ENCODE data around the gene RNPEPL1. TPM values are rescaled to one million over a fixed set of nuclear protein-coding genes. Genes with fewer than 3 reads are reported as not detected.

The RNPEPL1 gene
- total RNA-seq, 1 experiment from 2014 or later: 28.4 TPM

DNA sequence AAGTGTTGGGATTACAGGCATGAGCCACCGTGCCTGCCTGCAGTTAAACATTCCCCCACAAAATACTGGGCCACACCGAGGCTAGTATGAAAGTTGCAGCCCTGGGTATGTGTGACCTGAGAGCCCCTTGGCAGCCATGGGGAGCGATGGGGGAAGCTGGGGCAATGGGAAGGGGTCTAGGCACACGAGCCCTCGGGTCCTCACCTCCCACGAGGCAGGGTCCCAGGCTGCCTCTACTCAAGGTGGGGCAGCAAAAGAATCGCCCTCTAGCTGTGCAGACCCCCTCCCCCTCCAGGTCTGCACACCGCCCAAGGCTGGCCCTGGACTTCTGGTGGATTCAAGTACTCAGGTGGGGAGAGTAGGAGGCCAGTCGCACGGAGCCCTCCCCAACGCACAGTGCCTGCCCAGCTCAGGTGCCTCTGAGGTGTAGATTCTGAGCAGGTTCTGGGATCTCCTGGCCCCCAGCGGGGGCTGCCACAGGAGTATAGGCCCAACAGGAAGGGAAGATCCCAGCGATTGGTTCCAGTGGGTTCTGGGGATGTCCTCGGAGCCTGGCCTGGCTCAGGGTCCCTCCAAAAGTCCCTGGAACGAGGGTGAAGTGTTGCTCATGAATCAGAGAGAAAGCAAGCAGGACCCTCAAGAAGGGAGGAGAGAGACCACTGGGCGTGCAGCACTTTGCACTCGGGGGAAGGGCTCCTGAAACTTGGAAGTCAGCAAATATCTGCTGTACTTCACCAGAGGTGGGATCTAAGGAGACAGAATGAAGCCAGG is 59.6 kb downstream of the RNPEPL1 start:
- Histone ChIP-seq H3K4me2 (ENCODE audit: low read depth, low read length, poor library complexity, severe bottlenecking) (no peak overlapping the region), H3K36me3 (ENCODE audit: insufficient read depth, low read length) (no peaks in the 10 kb centered on the region), H3K9me2 (replicated peaks; ENCODE audit: insufficient read depth, low read length) (no peaks in the 10 kb centered on the region), H3K9ac (ENCODE audit: low read length) (no peak overlapping the region), H3K9me3 (ENCODE audit: low read length) (no peaks in the 10 kb centered on the region), H4K20me1 (ENCODE audit: insufficient read depth, low read depth, low read length) (no peaks in the 10 kb centered on the region), H3K4me1 (ENCODE audit: low read length) (peaks cover 3% of the 10 kb centered on the region; the same call in 1 of the 2 replicates), H3K27me3 (ENCODE audit: low read length) (no peaks in the 10 kb centered on the region), H2AFZ (ENCODE audit: low read length) (no peak overlapping the region), H3K27ac (ENCODE audit: low read length) (no peak overlapping the region), H3K79me2 (ENCODE audit: low read length) (no peaks in the 10 kb centered on the region), H3K4me3 (ENCODE audit: low read length) (no peak overlapping the region)
- DNase-seq: no peak

DNA sequence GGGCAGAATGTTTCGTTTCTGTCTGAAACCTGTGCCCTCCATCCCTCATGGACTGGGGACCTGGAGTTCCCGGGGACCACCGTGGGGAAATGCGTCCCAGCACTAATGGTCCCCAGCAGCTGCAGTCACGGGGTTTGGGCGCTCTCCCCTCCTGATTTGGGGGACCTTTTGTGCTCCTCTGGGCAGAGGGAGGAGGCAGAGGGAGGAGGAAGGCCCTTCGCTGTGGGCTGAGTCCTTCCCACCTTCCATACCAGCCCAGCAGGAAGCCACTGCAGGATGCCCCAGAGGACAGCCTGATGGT is 60.2 kb downstream of the RNPEPL1 start:
- Histone ChIP-seq H3K9me2 (replicated peaks; ENCODE audit: insufficient read depth, low read length) (no peaks in the 10 kb centered on the region), H3K4me2 (ENCODE audit: low read depth, low read length, poor library complexity, severe bottlenecking) (no peak overlapping the region), H3K27ac (ENCODE audit: low read length) (no peak overlapping the region), H3K9ac (ENCODE audit: low read length) (no peak overlapping the region), H3K36me3 (ENCODE audit: insufficient read depth, low read length) (no peaks in the 10 kb centered on the region), H3K4me1 (ENCODE audit: low read length) (peaks cover 3% of the 10 kb centered on the region; the same call in 1 of the 2 replicates), H2AFZ (ENCODE audit: low read length) (no peak overlapping the region), H4K20me1 (ENCODE audit: insufficient read depth, low read depth, low read length) (no peaks in the 10 kb centered on the region), H3K4me3 (ENCODE audit: low read length) (no peak overlapping the region), H3K9me3 (ENCODE audit: low read length) (no peaks in the 10 kb centered on the region), H3K27me3 (ENCODE audit: low read length) (no peaks in the 10 kb centered on the region), H3K79me2 (ENCODE audit: low read length) (no peaks in the 10 kb centered on the region)
- no peak for DNase-seq

DNA sequence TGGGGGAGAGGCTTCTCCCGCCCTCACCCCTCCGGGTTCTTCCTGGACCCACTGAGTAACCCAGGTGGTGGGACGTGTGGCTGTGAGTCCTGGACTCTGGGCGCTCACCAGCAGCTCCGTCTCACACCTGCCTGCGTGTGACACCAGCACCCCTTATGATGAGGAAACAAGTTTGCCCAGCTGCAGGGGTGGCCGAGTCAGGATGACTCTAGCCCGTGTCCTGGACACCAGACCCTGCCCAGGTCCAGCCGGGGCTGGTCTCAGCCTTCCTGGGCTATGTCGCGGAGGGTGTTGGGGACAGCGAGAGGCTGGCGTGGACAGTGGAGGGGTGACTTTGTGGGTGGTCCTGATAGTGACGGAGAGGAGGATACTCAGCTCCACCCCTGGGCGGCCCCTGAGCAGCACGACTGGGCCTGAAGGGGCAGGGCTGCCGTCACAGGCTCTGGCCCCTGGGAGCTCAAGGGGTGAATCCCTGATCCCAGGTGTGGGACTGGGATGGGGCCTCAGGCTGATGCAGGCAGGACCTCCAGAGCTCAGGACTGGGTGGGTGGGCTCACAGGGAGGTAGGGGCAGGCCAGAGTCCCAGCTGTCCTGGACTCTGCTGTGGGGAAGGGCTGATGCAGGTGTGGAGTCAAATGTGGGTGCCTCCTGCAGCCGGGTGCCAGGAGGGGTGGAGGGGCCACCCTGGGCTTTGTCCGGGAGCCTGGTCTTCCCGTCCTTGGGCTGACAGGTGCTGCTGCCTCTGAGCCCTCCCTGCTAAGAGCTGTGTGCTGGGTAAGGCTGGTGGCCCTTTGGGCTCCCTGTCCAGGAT is 60.7 kb downstream of the RNPEPL1 start:
- no peaks in the 10 kb centered on the region for H3K9me3 ChIP-seq (ENCODE audit: low read length)
- no peaks in the 10 kb centered on the region for H3K79me2 ChIP-seq (ENCODE audit: low read length)
- H3K27me3 ChIP-seq (ENCODE audit: low read length): no peaks in the 10 kb centered on the region
- H3K4me3 ChIP-seq (ENCODE audit: low read length): no peak overlapping the region
- H3K4me1 ChIP-seq (ENCODE audit: low read length): peaks cover 3% of the 10 kb centered on the region; the same call in 1 of the 2 replicates
- no peaks in the 10 kb centered on the region for H3K9me2 ChIP-seq (replicated peaks; ENCODE audit: insufficient read depth, low read length)
- no peak overlapping the region for H3K27ac ChIP-seq (ENCODE audit: low read length)
- H3K36me3 ChIP-seq (ENCODE audit: insufficient read depth, low read length): no peaks in the 10 kb centered on the region
- H4K20me1 ChIP-seq (ENCODE audit: insufficient read depth, low read depth, low read length): no peaks in the 10 kb centered on the region
- no peak overlapping the region for H2AFZ ChIP-seq (ENCODE audit: low read length)
- no peak overlapping the region for H3K9ac ChIP-seq (ENCODE audit: low read length)
- no peak overlapping the region for H3K4me2 ChIP-seq (ENCODE audit: low read depth, low read length, poor library complexity, severe bottlenecking)
- no peak for DNase-seq

DNA sequence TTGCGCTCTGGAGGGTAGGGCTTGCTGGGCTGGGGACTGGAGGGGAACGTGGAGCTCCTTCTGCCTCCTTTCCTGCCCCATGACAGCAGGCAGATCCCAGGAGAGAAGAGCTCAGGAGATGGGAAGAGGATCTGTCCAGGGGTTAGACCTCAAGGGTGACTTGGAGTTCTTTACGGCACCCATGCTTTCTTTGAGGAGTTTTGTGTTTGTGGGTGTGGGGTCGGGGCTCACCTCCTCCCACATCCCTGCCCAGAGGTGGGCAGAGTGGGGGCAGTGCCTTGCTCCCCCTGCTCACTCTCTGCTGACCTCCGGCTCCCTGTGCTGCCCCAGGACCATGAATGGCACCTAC is 61.3 kb downstream of the RNPEPL1 start:
- H3K9me3 ChIP-seq (ENCODE audit: low read length): no peaks in the 10 kb centered on the region
- no peaks in the 10 kb centered on the region for H3K79me2 ChIP-seq (ENCODE audit: low read length)
- no peaks in the 10 kb centered on the region for H3K9me2 ChIP-seq (replicated peaks; ENCODE audit: insufficient read depth, low read length)
- H3K27me3 ChIP-seq (ENCODE audit: low read length): no peaks in the 10 kb centered on the region
- H3K4me2 ChIP-seq (ENCODE audit: low read depth, low read length, poor library complexity, severe bottlenecking): no peak overlapping the region
- H3K4me3 ChIP-seq (ENCODE audit: low read length): no peak overlapping the region
- no peak overlapping the region for H2AFZ ChIP-seq (ENCODE audit: low read length)
- no peak for DNase-seq
- H3K9ac ChIP-seq (ENCODE audit: low read length): no peak overlapping the region
- H3K36me3 ChIP-seq (ENCODE audit: insufficient read depth, low read length): no peaks in the 10 kb centered on the region
- H3K27ac ChIP-seq (ENCODE audit: low read length): no peak overlapping the region
- H3K4me1 ChIP-seq (ENCODE audit: low read length): peaks cover 3% of the 10 kb centered on the region; the same call in 1 of the 2 replicates
- no peaks in the 10 kb centered on the region for H4K20me1 ChIP-seq (ENCODE audit: insufficient read depth, low read depth, low read length)

DNA sequence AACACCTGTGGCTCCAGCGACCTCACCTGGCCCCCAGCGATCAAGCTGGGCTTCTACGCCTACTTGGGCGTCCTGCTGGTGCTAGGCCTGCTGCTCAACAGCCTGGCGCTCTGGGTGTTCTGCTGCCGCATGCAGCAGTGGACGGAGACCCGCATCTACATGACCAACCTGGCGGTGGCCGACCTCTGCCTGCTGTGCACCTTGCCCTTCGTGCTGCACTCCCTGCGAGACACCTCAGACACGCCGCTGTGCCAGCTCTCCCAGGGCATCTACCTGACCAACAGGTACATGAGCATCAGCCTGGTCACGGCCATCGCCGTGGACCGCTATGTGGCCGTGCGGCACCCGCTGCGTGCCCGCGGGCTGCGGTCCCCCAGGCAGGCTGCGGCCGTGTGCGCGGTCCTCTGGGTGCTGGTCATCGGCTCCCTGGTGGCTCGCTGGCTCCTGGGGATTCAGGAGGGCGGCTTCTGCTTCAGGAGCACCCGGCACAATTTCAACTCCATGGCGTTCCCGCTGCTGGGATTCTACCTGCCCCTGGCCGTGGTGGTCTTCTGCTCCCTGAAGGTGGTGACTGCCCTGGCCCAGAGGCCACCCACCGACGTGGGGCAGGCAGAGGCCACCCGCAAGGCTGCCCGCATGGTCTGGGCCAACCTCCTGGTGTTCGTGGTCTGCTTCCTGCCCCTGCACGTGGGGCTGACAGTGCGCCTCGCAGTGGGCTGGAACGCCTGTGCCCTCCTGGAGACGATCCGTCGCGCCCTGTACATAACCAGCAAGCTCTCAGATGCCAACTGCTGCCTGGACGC is 61.9 kb downstream of the RNPEPL1 start:
- Histone ChIP-seq H4K20me1 (ENCODE audit: insufficient read depth, low read depth, low read length) (no peaks in the 10 kb centered on the region), H2AFZ (ENCODE audit: low read length) (no peak overlapping the region), H3K4me3 (ENCODE audit: low read length) (no peak overlapping the region), H3K9me3 (ENCODE audit: low read length) (no peaks in the 10 kb centered on the region), H3K4me1 (ENCODE audit: low read length) (peaks cover under 1% of the 10 kb centered on the region; the same call in 1 of the 2 replicates), H3K4me2 (ENCODE audit: low read depth, low read length, poor library complexity, severe bottlenecking) (no peak overlapping the region), H3K36me3 (ENCODE audit: insufficient read depth, low read length) (no peaks in the 10 kb centered on the region), H3K9ac (ENCODE audit: low read length) (no peak overlapping the region), H3K79me2 (ENCODE audit: low read length) (no peaks in the 10 kb centered on the region), H3K9me2 (replicated peaks; ENCODE audit: insufficient read depth, low read length) (no peaks in the 10 kb centered on the region), H3K27ac (ENCODE audit: low read length) (no peak overlapping the region), H3K27me3 (ENCODE audit: low read length) (no peaks in the 10 kb centered on the region)
- DNase-seq: no peak

Other genes with a start within 250 kb of the RNPEPL1 start
- gene GPC1, start 132.8 kb upstream of the RNPEPL1 start, total RNA-seq (2014; rRNA removed; shearing (Covaris generic); ENCODE audit: low replicate concordance): 0.60 and 0.87 TPM in 2 replicates
- 25.7 and 30.8 TPM in 2 replicates for gene ANKMY1, start 10.5 kb upstream of the RNPEPL1 start, total RNA-seq (2014; rRNA removed; shearing (Covaris generic); ENCODE audit: low replicate concordance)
- 8.1 and 9.3 TPM in 2 replicates for gene DUSP28, start 8.1 kb upstream of the RNPEPL1 start, total RNA-seq (2014; rRNA removed; shearing (Covaris generic); ENCODE audit: low replicate concordance)
- 22.9 and 44.0 TPM in 2 replicates for gene CAPN10, start 18.2 kb downstream of the RNPEPL1 start, total RNA-seq (2014; rRNA removed; shearing (Covaris generic); ENCODE audit: low replicate concordance)
- gene GPR35, start 57.0 kb downstream of the RNPEPL1 start, total RNA-seq (2014; rRNA removed; shearing (Covaris generic); ENCODE audit: low replicate concordance): 1.1 and 1.9 TPM in 2 replicates
- not detected in 2 replicates for gene AQP12B, start 114.4 kb downstream of the RNPEPL1 start, total RNA-seq (2014; rRNA removed; shearing (Covaris generic); ENCODE audit: low replicate concordance)
- gene AQP12A, start 123.4 kb downstream of the RNPEPL1 start, total RNA-seq (2014; rRNA removed; shearing (Covaris generic); ENCODE audit: low replicate concordance): not detected in 2 replicates

All from Karpas-422 (cell line).